Neural crest cell (in vitro differentiated cells): ENCODE measurements around the gene BRD1. TPM values are rescaled to one million over a fixed set of nuclear protein-coding genes. Genes with fewer than 3 reads are reported as not detected.

Experiments
- DNase-seq: peaks from one replicate; pipeline ENCODE4 v3.0.0; 2021; ENCODE audit warnings: low read depth, mixed read lengths, low spot score
- H3K27ac Mint-ChIP-seq: one replicate; pipeline ENCODE4 v1.8.0; 2021; ENCODE audit warnings: mild to moderate bottlenecking, mixed read lengths; ENCODE audit not compliant: unreplicated experiment
- H3K27me3 Mint-ChIP-seq: 2 replicates; pipeline ENCODE4 v1.8.0; 2021; ENCODE audit warnings: low read depth, mild to moderate bottlenecking, mixed read lengths
- H3K36me3 Mint-ChIP-seq: 2 replicates; pipeline ENCODE4 v1.8.0; 2021; ENCODE audit warnings: low read depth, mild to moderate bottlenecking, mixed read lengths
- H3K4me1 Mint-ChIP-seq: 2 replicates; pipeline ENCODE4 v1.8.0; 2021; ENCODE audit warnings: mixed read lengths
- H3K4me3 Mint-ChIP-seq: one replicate; pipeline ENCODE4 v1.8.0; 2021; ENCODE audit warnings: mild to moderate bottlenecking, mixed read lengths
- H3K9me3 Mint-ChIP-seq: 2 replicates; pipeline ENCODE4 v1.8.0; 2021; ENCODE audit warnings: mixed read lengths
- total RNA-seq: library from RNA; stranded (reverse); gene quantifications from 2 replicates; pipeline ENCODE4 v1.2.1, GENCODE V29; 2021
- TF ChIP-seq, protein P1 (sequence below): fragments of 200-600 bp; sonication (generic); conservative IDR thresholded peaks from 2 replicates; pipeline ENCODE4 v1.5.0; 2021; ENCODE audit warnings: antibody characterized with exemption, mild to moderate bottlenecking

The BRD1 gene
- total RNA-seq, 1 donor from 2014 or later, result 59.1 TPM

DNA sequence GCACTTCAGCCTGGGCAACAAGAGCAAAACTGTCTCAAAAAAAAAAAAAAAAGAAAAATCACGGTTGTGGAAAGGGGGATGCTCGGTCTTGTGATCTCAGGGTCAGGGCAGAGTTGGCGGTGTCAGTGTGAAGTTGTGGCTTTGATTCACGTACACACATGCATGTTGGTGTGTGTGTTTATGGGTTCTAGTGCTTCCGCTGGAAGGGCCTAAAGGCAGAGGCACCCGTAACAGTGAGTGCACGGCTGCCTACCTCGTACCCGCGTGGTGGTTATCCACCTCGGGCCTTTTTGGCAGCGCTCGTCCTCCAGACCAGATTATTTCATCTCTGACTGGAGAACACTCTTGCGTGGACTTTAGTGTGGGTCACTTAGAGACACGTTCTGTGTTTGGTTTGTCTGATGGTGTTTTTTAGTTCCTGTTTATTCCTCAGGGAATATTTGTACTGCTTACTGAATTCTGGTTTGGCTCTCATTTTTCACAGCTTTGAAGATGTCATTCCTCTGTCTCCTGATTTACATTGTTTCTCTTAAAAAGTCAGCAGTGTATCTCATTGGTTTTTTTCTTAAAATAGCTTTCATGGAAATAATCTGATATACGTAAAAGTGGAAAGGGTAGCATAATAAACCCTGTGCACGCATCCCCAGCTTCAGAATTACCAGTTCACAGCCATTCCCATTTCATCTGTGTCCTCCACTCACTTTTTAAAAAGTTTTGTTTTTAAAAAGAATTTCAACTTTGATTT, 41.6 kb upstream of the BRD1 start:
- H3K27ac Mint-ChIP-seq, result no peak overlapping the region
- TF ChIP-seq, protein P1, sequence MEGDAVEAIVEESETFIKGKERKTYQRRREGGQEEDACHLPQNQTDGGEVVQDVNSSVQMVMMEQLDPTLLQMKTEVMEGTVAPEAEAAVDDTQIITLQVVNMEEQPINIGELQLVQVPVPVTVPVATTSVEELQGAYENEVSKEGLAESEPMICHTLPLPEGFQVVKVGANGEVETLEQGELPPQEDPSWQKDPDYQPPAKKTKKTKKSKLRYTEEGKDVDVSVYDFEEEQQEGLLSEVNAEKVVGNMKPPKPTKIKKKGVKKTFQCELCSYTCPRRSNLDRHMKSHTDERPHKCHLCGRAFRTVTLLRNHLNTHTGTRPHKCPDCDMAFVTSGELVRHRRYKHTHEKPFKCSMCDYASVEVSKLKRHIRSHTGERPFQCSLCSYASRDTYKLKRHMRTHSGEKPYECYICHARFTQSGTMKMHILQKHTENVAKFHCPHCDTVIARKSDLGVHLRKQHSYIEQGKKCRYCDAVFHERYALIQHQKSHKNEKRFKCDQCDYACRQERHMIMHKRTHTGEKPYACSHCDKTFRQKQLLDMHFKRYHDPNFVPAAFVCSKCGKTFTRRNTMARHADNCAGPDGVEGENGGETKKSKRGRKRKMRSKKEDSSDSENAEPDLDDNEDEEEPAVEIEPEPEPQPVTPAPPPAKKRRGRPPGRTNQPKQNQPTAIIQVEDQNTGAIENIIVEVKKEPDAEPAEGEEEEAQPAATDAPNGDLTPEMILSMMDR, result no peak

DNA sequence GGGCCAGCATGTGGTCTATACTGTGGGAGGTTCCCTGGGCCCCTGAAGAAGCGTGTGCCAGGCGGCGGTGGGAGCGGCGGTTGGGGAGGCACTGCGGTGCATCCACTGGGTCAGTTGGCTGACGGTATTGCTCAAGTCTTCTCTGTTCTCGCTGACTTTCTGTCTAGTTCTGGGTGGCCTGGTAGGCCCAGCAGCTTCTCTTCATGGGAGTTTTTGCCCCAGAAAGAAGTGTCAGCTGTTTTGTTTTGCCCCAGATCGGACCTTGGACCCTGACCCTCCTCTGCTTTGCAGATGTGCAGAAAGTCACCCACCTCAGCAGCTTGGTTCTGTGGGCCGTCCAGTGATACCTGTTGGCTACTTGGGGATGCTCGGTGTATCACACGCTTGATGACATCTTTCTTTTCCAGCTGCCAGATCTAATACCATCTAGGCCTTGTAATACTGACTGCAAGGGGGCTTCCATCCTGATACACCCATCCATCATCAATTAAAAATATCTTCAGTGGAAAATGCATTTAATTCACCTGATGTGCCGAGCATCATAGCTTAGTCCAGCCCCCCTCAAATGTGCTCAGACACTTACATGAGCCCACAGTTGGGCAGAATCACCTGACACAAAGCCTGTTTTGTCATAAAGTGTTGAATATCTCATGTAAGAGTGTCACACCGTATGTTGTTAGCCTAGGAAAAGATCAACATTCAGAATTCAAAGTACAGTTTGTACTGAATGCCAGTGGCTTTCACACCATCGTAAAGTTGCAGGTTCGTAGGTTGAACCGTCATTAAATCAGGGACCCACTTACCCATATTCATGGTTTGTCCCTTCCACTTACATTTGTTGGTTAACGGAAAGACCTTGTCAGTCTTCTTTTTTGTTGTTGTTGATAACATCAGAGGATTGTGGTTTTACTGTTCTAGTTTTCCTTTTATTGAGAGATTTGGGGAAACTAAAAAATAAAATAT, 39.9 kb upstream of the BRD1 start:
- peaks cover 36% of the 10 kb centered on the region for H3K9me3 Mint-ChIP-seq
- peaks cover 12% of the 10 kb centered on the region for H3K4me1 Mint-ChIP-seq
- H3K27ac Mint-ChIP-seq, result no peak overlapping the region
- DNase-seq, result no peak
- H3K27me3 Mint-ChIP-seq, result no peaks in the 10 kb centered on the region
- no peak overlapping the region for H3K4me3 Mint-ChIP-seq
- peaks cover 61% of the 10 kb centered on the region for H3K36me3 Mint-ChIP-seq
- TF ChIP-seq, protein P1, result no peak

More for the DNA sequence above, 41.6 kb upstream of the BRD1 start:
- H3K4me3 Mint-ChIP-seq, result no peak overlapping the region
- no peaks in the 10 kb centered on the region for H3K27me3 Mint-ChIP-seq
- peaks cover 17% of the 10 kb centered on the region for H3K4me1 Mint-ChIP-seq
- peaks cover 38% of the 10 kb centered on the region for H3K9me3 Mint-ChIP-seq
- peaks cover 71% of the 10 kb centered on the region for H3K36me3 Mint-ChIP-seq
- no peak for DNase-seq

DNA sequence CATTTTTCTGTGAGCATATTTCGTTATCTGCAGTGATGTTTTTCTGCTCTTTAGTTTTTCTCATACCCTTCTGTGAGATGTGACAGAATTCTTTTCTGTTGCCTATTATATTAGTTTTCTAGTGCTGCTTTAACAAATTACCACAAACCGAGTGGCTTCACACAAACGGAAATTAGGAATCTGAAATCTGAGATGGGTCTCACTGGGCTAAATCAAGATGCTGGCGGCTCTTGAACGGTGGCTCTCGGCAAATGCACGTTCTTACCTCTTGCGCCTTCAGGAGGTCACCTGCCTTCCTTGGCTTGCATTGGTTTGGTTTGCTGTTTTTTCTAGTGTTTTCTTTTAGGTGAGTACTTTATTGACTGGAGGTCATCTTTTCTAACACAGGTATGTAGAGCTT, 39.0 kb upstream of the BRD1 start:
- TF ChIP-seq, protein P1, result no peak
- Mint-ChIP-seq H3K27me3 (no peaks in the 10 kb centered on the region), H3K9me3 (peaks cover 36% of the 10 kb centered on the region), H3K4me1 (peaks cover 11% of the 10 kb centered on the region), H3K27ac (no peak overlapping the region), H3K4me3 (no peak overlapping the region), H3K36me3 (peaks cover 55% of the 10 kb centered on the region)
- DNase-seq, result no peak

DNA sequence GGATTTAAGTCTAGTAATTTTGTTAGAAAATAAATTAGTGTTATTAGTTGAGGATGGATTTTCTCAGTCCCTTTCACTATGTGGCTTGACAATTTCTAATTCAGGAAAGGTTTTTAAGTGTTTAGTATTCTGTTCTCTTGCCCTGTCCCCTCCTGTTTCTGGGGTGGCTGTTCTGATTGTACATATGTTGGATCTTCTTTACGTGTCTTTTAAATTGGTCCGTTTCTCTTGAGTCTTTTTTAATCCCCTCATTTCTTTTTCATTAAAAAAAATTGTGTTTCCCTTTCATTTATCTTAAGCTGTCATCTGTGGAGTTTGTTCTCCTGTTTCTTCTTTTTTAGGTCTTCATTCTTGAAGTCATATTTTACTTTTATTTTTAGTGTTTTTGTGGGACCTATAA, 38.5 kb upstream of the BRD1 start:
- H3K9me3 Mint-ChIP-seq, result peaks cover 36% of the 10 kb centered on the region

GRCh38 chr22:49865156-49865555, 37.5 kb upstream of the BRD1 start:
- no peak overlapping the region for H3K4me3 Mint-ChIP-seq
- H3K9me3 Mint-ChIP-seq, result peaks cover 31% of the 10 kb centered on the region
- H3K36me3 Mint-ChIP-seq, result peaks cover 49% of the 10 kb centered on the region
- H3K27ac Mint-ChIP-seq, result no peak overlapping the region
- H3K27me3 Mint-ChIP-seq, result no peaks in the 10 kb centered on the region
- DNase-seq, result no peak
- TF ChIP-seq, protein P1, result no peak
- peaks cover 12% of the 10 kb centered on the region for H3K4me1 Mint-ChIP-seq

More for the DNA sequence above, 38.5 kb upstream of the BRD1 start:
- Mint-ChIP-seq H3K36me3 (peaks cover 55% of the 10 kb centered on the region), H3K27ac (no peak overlapping the region), H3K4me1 (peaks cover 12% of the 10 kb centered on the region), H3K4me3 (peak overlapping the region; percentile 41), H3K27me3 (no peaks in the 10 kb centered on the region)
- TF ChIP-seq, protein P1, result no peak
- DNase-seq, result no peak
